ENCODE measurements around the gene SDHC.

DNA sequence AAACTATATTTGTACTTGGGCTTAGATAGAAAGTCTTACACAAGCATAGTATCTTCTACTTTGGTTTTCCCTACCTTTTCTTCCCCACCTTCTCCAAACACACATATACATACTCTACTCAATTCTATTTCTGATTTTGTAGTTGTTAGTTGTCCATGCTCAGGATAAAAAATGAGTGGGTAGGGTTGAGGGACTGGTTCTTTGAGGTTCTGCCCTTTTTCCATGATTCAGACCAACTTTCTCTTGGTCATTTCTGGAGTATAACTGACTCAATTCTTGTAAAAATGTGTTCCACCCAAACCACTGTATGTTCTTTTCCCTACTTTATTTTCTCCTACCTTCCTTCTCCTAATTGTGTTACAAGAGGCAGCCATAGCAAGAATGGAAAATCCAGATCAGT lies 50.2 kb downstream of the SDHC start:
- TF ChIP-seq RAD21 (IDR thresholded peaks at IDR 0.05; ENCODE audit: low read depth) (no peak), CREB1 (IDR thresholded peaks at IDR 0.05; ENCODE audit: low read depth) (no peak), YY1 (IDR thresholded peaks at IDR 0.05; ENCODE audit: low read depth) (no peak), EP300 (IDR thresholded peaks at IDR 0.05; ENCODE audit: borderline replicate concordance) (no peak), TAF1 (IDR thresholded peaks at IDR 0.05; ENCODE audit: low read depth) (no peak), EGR1 (IDR thresholded peaks at IDR 0.05) (no peak)
- TF ChIP-seq, protein P1, sequence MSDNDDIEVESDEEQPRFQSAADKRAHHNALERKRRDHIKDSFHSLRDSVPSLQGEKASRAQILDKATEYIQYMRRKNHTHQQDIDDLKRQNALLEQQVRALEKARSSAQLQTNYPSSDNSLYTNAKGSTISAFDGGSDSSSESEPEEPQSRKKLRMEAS (IDR thresholded peaks at IDR 0.05): no peak
